IPS-15b (cell line): ENCODE results near the gene NLRP6.

Experiments used
- H3K27me3 ChIP-seq: one replicate; pipeline ENCODE4 v1.6.1; 2013; ENCODE audit warnings: low read length; ENCODE audit not compliant: control insufficient read depth, insufficient read depth
- H3K36me3 ChIP-seq: one replicate; pipeline ENCODE4 v1.6.1; 2013; ENCODE audit warnings: low read length; ENCODE audit not compliant: control insufficient read depth, insufficient read depth
- H3K4me1 ChIP-seq: one replicate; pipeline ENCODE4 v1.6.1; 2013; ENCODE audit warnings: mild to moderate bottlenecking, low read length; ENCODE audit not compliant: control insufficient read depth, insufficient read depth
- H3K4me3 ChIP-seq: one replicate; pipeline ENCODE4 v1.5.1; 2013; ENCODE audit warnings: low read depth, low read length
- H3K9ac ChIP-seq: one replicate; pipeline ENCODE4 v1.6.1; 2013; ENCODE audit warnings: low read depth, mild to moderate bottlenecking, low read length
- H3K9me3 ChIP-seq: one replicate; pipeline ENCODE4 v1.6.1; 2013; ENCODE audit warnings: mild to moderate bottlenecking, low read length; ENCODE audit not compliant: control insufficient read depth, insufficient read depth

The NLRP6 gene

GRCh38 chr11:272931-273198 lies 5.3 kb upstream of the NLRP6 start:
- Histone ChIP-seq H3K4me3 (no peak overlapping the region), H3K4me1 (peaks cover 9% of the 10 kb centered on the region), H3K36me3 (no peaks in the 10 kb centered on the region), H3K9ac (no peak overlapping the region), H3K27me3 (peaks cover 6% of the 10 kb centered on the region), H3K9me3 (no peaks in the 10 kb centered on the region)

GRCh38 chr11:276219-276618 lies 2.0 kb upstream of the NLRP6 start:
- Histone ChIP-seq H3K4me3 (no peak overlapping the region), H3K9ac (no peak overlapping the region), H3K36me3 (no peaks in the 10 kb centered on the region), H3K9me3 (no peaks in the 10 kb centered on the region), H3K27me3 (peaks cover 34% of the 10 kb centered on the region), H3K4me1 (peaks cover 3% of the 10 kb centered on the region)

GRCh38 chr11:279040-279965 lies 1.1 kb downstream of the NLRP6 start:
- H3K4me1 ChIP-seq = peaks cover 3% of the 10 kb centered on the region
- no peaks in the 10 kb centered on the region for H3K36me3 ChIP-seq
- H3K9me3 ChIP-seq = no peaks in the 10 kb centered on the region
- H3K4me3 ChIP-seq = peak overlapping the region; percentile 39
- peaks cover 51% of the 10 kb centered on the region for H3K27me3 ChIP-seq
- no peak overlapping the region for H3K9ac ChIP-seq

GRCh38 chr11:279966-280705 lies 1.9 kb downstream of the NLRP6 start:
- no peaks in the 10 kb centered on the region for H3K36me3 ChIP-seq
- no peaks in the 10 kb centered on the region for H3K9me3 ChIP-seq
- H3K9ac ChIP-seq = no peak overlapping the region
- peak overlapping the region; percentile 39 for H3K4me3 ChIP-seq
- peaks cover 51% of the 10 kb centered on the region for H3K27me3 ChIP-seq
- H3K4me1 ChIP-seq = peaks cover under 1% of the 10 kb centered on the region

- no peaks in the 10 kb centered on the region for H3K4me1 ChIP-seq
- no peak overlapping the region for H3K9ac ChIP-seq
- H3K9me3 ChIP-seq = no peaks in the 10 kb centered on the region
- peak overlapping the region; percentile 13 for H3K4me3 ChIP-seq
- H3K27me3 ChIP-seq = peaks cover 51% of the 10 kb centered on the region
- no peaks in the 10 kb centered on the region for H3K36me3 ChIP-seq
These were observed 2.7 kb downstream of the NLRP6 start for GRCh38 chr11:280706-281485.

- Histone ChIP-seq H3K4me1 (no peaks in the 10 kb centered on the region), H3K9ac (no peak overlapping the region), H3K9me3 (no peaks in the 10 kb centered on the region), H3K36me3 (no peaks in the 10 kb centered on the region), H3K4me3 (no peak overlapping the region), H3K27me3 (peaks cover 51% of the 10 kb centered on the region)
These were observed 3.4 kb downstream of the NLRP6 start for GRCh38 chr11:281486-282161.

- Histone ChIP-seq H3K27me3 (peaks cover 54% of the 10 kb centered on the region), H3K4me1 (no peaks in the 10 kb centered on the region), H3K9ac (no peak overlapping the region), H3K4me3 (no peak overlapping the region), H3K9me3 (no peaks in the 10 kb centered on the region), H3K36me3 (no peaks in the 10 kb centered on the region)
These were observed 4.0 kb downstream of the NLRP6 start for GRCh38 chr11:282171-282570.

GRCh38 chr11:282630-283360 lies 4.6 kb downstream of the NLRP6 start:
- H3K36me3 ChIP-seq = no peaks in the 10 kb centered on the region
- H3K27me3 ChIP-seq = peaks cover 57% of the 10 kb centered on the region
- no peaks in the 10 kb centered on the region for H3K4me1 ChIP-seq
- H3K9ac ChIP-seq = no peak overlapping the region
- H3K9me3 ChIP-seq = no peaks in the 10 kb centered on the region
- H3K4me3 ChIP-seq = no peak overlapping the region

GRCh38 chr11:283405-284104 lies 5.3 kb downstream of the NLRP6 start:
- no peak overlapping the region for H3K4me3 ChIP-seq
- H3K4me1 ChIP-seq = no peaks in the 10 kb centered on the region
- no peaks in the 10 kb centered on the region for H3K36me3 ChIP-seq
- peaks cover 58% of the 10 kb centered on the region for H3K27me3 ChIP-seq
- no peaks in the 10 kb centered on the region for H3K9me3 ChIP-seq
- H3K9ac ChIP-seq = no peak overlapping the region

GRCh38 chr11:284105-285020 lies 6.2 kb downstream of the NLRP6 start:
- Histone ChIP-seq H3K4me3 (no peak overlapping the region), H3K27me3 (peaks cover 52% of the 10 kb centered on the region)

More at GRCh38 chr11:284105-285020, 6.2 kb downstream of the NLRP6 start:
- no peaks in the 10 kb centered on the region for H3K4me1 ChIP-seq
- no peak overlapping the region for H3K9ac ChIP-seq
- H3K36me3 ChIP-seq = no peaks in the 10 kb centered on the region
- no peaks in the 10 kb centered on the region for H3K9me3 ChIP-seq
